ENCODE results near the gene DGCR2. TPM values are rescaled to one million over a fixed set of nuclear protein-coding genes. Genes with fewer than 3 reads are reported as not detected.
"Not testable (repeated sequence)": the region's sequence is repeated elsewhere in the genome, so short reads cannot be mapped to it uniquely, and the experiment has no call there.

DGCR2 gene
- total RNA-seq, 2 experiments from 2014 or later, result 30.5 to 34.2 TPM

- ChIA-PET POLR2A (interaction anchor here (0.6 kb wide), 1 partner anchor 16 kb away, joined by 3 read pairs; no protein-coding TSS in a partner anchor), CTCF (interaction anchor here (1.4 to 1.6 kb wide), 2 partner anchors 9 kb away, joined by 4 read pairs; no protein-coding TSS in a partner anchor)
- H3K27me3 Mint-ChIP-seq (ENCODE audit: low read depth), result no peaks in the 10 kb centered on the region
- peaks cover 23% of the 10 kb centered on the region for H3K36me3 Mint-ChIP-seq (ENCODE audit: low read depth)
- DNase-seq, result no peak
- H3K4me3 Mint-ChIP-seq, result no peak overlapping the region
- peak; percentile 36 for ATAC-seq
- H3K27ac Mint-ChIP-seq, result peak overlapping the region; percentile 77
- peaks cover 17% of the 10 kb centered on the region for H3K4me1 Mint-ChIP-seq (ENCODE audit: low read depth)
- H3K9me3 Mint-ChIP-seq (ENCODE audit: insufficient read depth), result no peaks in the 10 kb centered on the region
Measured at GRCh38 chr22:19085233-19085718, 36.9 kb downstream of the DGCR2 start.

- H3K27me3 Mint-ChIP-seq (ENCODE audit: low read depth); H3K9me3 Mint-ChIP-seq (ENCODE audit: insufficient read depth); H3K27ac Mint-ChIP-seq; ATAC-seq; POLR2A ChIA-PET; DNase-seq; CTCF ChIA-PET; H3K4me3 Mint-ChIP-seq: not testable (repeated sequence)
- Mint-ChIP-seq H3K4me1 (ENCODE audit: low read depth) (peaks cover 17% of the 10 kb centered on the region), H3K36me3 (ENCODE audit: low read depth) (peaks cover 23% of the 10 kb centered on the region)
Measured at GRCh38 chr22:19084586-19084985, 37.6 kb downstream of the DGCR2 start.

DNA sequence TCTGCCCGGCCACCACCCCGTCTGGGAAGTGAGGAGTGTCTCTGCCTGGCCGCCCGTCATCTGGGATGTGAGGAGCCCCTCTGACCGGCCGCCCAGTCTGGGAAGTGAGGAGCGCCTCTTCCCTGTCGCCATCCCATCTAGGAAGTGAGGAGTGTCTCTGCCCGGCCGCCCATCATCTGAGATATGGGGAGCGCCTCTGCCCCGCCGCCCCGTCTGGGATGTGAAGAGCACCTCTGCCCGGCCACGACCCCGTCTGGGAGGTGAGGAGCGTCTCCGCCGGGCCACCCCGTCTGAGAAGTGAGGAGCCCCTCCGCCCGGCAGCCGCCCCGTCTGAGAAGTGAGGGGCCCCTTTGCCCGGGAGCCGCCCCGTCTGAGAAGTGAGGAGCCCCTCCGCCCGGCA is 38.1 kb downstream of the DGCR2 start:
- H3K27ac Mint-ChIP-seq; H3K27me3 Mint-ChIP-seq (ENCODE audit: low read depth); H3K9me3 Mint-ChIP-seq (ENCODE audit: insufficient read depth); DNase-seq; CTCF ChIA-PET; H3K4me3 Mint-ChIP-seq; POLR2A ChIA-PET; ATAC-seq: not testable (repeated sequence)
- Mint-ChIP-seq H3K36me3 (ENCODE audit: low read depth) (peaks cover 23% of the 10 kb centered on the region), H3K4me1 (ENCODE audit: low read depth) (peaks cover 17% of the 10 kb centered on the region)

- Mint-ChIP-seq H3K4me3 (no peak overlapping the region), H3K9me3 (ENCODE audit: insufficient read depth) (no peaks in the 10 kb centered on the region), H3K36me3 (ENCODE audit: low read depth) (peaks cover 14% of the 10 kb centered on the region), H3K4me1 (ENCODE audit: low read depth) (peaks cover 17% of the 10 kb centered on the region), H3K27me3 (ENCODE audit: low read depth) (no peaks in the 10 kb centered on the region), H3K27ac (no peak overlapping the region)
- ChIA-PET POLR2A (no interaction called here), CTCF (no interaction called here)
- DNase-seq (no peak), ATAC-seq (no peak)
Measured at GRCh38 chr22:19082793-19083192, 39.4 kb downstream of the DGCR2 start.

- no peak overlapping the region for H3K4me3 Mint-ChIP-seq
- CTCF ChIA-PET, result no interaction called here
- no peaks in the 10 kb centered on the region for H3K9me3 Mint-ChIP-seq (ENCODE audit: insufficient read depth)
- H3K36me3 Mint-ChIP-seq (ENCODE audit: low read depth), result peaks cover 13% of the 10 kb centered on the region
- DNase-seq, result no peak
- H3K27ac Mint-ChIP-seq, result no peak overlapping the region
- peaks cover 17% of the 10 kb centered on the region for H3K4me1 Mint-ChIP-seq (ENCODE audit: low read depth)
- ATAC-seq, result no peak
- POLR2A ChIA-PET, result no interaction called here
- no peaks in the 10 kb centered on the region for H3K27me3 Mint-ChIP-seq (ENCODE audit: low read depth)
Measured at GRCh38 chr22:19082101-19082500, 40.1 kb downstream of the DGCR2 start.

- H3K27ac Mint-ChIP-seq, result no peak overlapping the region
- peaks cover 11% of the 10 kb centered on the region for H3K36me3 Mint-ChIP-seq (ENCODE audit: low read depth)
- DNase-seq (no peak), ATAC-seq (no peak)
- H3K9me3 Mint-ChIP-seq (ENCODE audit: insufficient read depth), result no peaks in the 10 kb centered on the region
- no peak overlapping the region for H3K4me3 Mint-ChIP-seq
- H3K4me1 Mint-ChIP-seq (ENCODE audit: low read depth), result peaks cover 14% of the 10 kb centered on the region
- ChIA-PET POLR2A (no interaction called here), CTCF (no interaction called here)
- H3K27me3 Mint-ChIP-seq (ENCODE audit: low read depth), result no peaks in the 10 kb centered on the region
Measured at GRCh38 chr22:19081351-19081750, 40.9 kb downstream of the DGCR2 start.

- peaks cover 11% of the 10 kb centered on the region for H3K36me3 Mint-ChIP-seq (ENCODE audit: low read depth)
- H3K9me3 Mint-ChIP-seq (ENCODE audit: insufficient read depth), result no peaks in the 10 kb centered on the region
- H3K4me1 Mint-ChIP-seq (ENCODE audit: low read depth), result peaks cover 12% of the 10 kb centered on the region
- DNase-seq (no peak), ATAC-seq (no peak)
- H3K27me3 Mint-ChIP-seq (ENCODE audit: low read depth), result no peaks in the 10 kb centered on the region
- no peak overlapping the region for H3K4me3 Mint-ChIP-seq
- ChIA-PET CTCF (no interaction called here), POLR2A (no interaction called here)
- no peak overlapping the region for H3K27ac Mint-ChIP-seq
Measured at GRCh38 chr22:19080853-19081252, 41.4 kb downstream of the DGCR2 start.

- DNase-seq (no peak), ATAC-seq (no peak)
- peaks cover 3% of the 10 kb centered on the region for H3K36me3 Mint-ChIP-seq (ENCODE audit: low read depth)
- H3K27ac Mint-ChIP-seq, result no peak overlapping the region
- ChIA-PET CTCF (no interaction called here), POLR2A (no interaction called here)
- H3K4me3 Mint-ChIP-seq, result no peak overlapping the region
- no peaks in the 10 kb centered on the region for H3K27me3 Mint-ChIP-seq (ENCODE audit: low read depth)
- peaks cover 4% of the 10 kb centered on the region for H3K4me1 Mint-ChIP-seq (ENCODE audit: low read depth)
- no peaks in the 10 kb centered on the region for H3K9me3 Mint-ChIP-seq (ENCODE audit: insufficient read depth)
Measured at GRCh38 chr22:19079691-19080090, 42.5 kb downstream of the DGCR2 start.

DNA sequence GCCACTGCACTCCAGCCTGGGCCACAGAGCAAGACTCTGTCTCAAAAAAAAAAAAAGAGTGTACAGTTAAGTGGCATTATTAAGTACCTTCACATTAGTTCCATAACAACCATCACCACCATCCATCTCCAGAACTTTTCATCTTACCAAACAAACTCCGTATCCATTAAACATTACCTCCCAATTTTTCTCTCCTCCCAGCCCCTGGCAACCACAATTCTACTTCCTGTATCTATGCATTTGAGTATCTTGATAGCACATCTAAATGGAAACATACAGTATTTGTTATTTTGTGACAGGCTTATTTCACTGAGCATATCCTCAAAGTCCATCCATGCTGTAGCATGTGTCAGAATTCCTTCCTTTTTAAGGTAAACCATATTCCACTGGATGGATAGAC is 46.8 kb downstream of the DGCR2 start:
- Mint-ChIP-seq H3K27ac (no peak overlapping the region), H3K4me3 (no peak overlapping the region), H3K9me3 (ENCODE audit: insufficient read depth) (no peaks in the 10 kb centered on the region), H3K27me3 (ENCODE audit: low read depth) (no peaks in the 10 kb centered on the region), H3K4me1 (ENCODE audit: low read depth) (peaks cover 6% of the 10 kb centered on the region), H3K36me3 (ENCODE audit: low read depth) (peaks cover 11% of the 10 kb centered on the region)
- ATAC-seq (no peak), DNase-seq (no peak)
- CTCF ChIA-PET, result no interaction called here
- POLR2A ChIA-PET, result no interaction called here

DNA sequence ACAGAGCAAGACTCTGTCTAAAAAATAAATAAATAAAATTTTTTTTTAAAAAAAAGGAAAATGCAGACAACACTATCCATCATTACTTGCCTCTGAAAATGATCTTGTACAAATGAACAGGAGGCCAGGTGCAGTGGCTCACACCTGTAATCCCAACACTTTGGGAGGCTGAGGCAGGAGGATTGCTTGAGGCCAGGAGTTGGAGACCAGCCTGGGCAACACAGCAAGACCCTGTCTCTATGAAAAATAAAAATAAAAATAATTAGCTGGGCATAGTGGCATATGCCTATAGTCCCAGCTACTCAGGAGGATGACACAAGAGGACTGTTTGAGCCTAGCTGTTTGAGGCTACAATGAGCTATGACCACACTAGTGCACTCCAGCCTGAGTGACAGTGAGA is 49.4 kb downstream of the DGCR2 start:
- ATAC-seq; H3K9me3 Mint-ChIP-seq (ENCODE audit: insufficient read depth); H3K27ac Mint-ChIP-seq; H3K4me3 Mint-ChIP-seq; H3K4me1 Mint-ChIP-seq (ENCODE audit: low read depth); CTCF ChIA-PET; H3K27me3 Mint-ChIP-seq (ENCODE audit: low read depth); POLR2A ChIA-PET; DNase-seq: not testable (repeated sequence)
- H3K36me3 Mint-ChIP-seq (ENCODE audit: low read depth), result peaks cover 14% of the 10 kb centered on the region

DNA sequence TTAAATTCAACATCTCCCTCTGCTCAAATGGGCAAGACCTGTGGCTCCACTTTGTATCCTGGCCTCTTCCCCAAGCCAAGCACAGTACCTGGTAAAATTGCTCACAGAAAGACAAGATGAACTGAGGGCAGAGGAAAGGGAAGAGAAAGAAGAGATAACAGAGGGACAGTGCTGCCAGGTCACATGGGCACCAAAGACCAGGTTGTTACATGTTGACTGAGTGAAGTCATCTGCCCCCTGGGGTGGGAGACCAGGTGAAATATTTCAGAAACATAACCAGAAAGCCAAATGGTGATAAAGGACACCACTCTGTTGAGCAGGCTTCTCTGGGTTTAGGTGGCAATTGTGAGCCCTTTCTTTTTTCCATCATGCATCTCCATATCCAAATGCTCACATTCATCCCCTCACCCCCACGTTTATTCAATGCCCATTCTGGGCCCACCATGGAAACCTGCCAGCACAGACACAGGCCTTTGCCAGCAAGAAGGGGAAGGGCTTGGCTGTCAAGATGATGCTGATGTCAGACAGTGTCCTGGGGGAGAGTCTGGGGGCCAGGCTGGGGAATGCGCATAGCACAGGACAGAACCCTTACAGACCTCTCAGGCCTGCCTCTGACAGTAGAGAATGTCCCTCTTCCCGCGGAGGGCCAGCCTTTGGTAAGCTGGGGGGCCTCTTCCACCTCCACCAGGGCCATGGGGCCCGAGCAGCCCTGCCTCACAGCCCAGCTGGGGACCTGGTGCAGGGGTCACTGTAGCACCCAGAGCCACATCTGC is 51.6 kb downstream of the DGCR2 start:
- H3K4me1 Mint-ChIP-seq (ENCODE audit: low read depth), result peaks cover 6% of the 10 kb centered on the region
- H3K27me3 Mint-ChIP-seq (ENCODE audit: low read depth), result no peaks in the 10 kb centered on the region
- no peak for ATAC-seq
- POLR2A ChIA-PET, result no interaction called here
- peaks cover 25% of the 10 kb centered on the region for H3K36me3 Mint-ChIP-seq (ENCODE audit: low read depth)
- H3K9me3 Mint-ChIP-seq (ENCODE audit: insufficient read depth), result no peaks in the 10 kb centered on the region
- no peak overlapping the region for H3K4me3 Mint-ChIP-seq
- CTCF ChIA-PET, result no interaction called here
- H3K27ac Mint-ChIP-seq, result no peak overlapping the region
- no peak for DNase-seq

- Mint-ChIP-seq H3K4me3 (no peak overlapping the region), H3K36me3 (ENCODE audit: low read depth) (peaks cover 32% of the 10 kb centered on the region), H3K9me3 (ENCODE audit: insufficient read depth) (no peaks in the 10 kb centered on the region), H3K27ac (no peak overlapping the region), H3K27me3 (ENCODE audit: low read depth) (no peaks in the 10 kb centered on the region), H3K4me1 (ENCODE audit: low read depth) (peaks cover 3% of the 10 kb centered on the region)
- ChIA-PET CTCF (no interaction called here), POLR2A (no interaction called here)
- DNase-seq, result no peak
- ATAC-seq, result no peak
Measured at GRCh38 chr22:19069451-19069850, 52.8 kb downstream of the DGCR2 start.

- Mint-ChIP-seq H3K4me1 (ENCODE audit: low read depth) (peaks cover 3% of the 10 kb centered on the region), H3K4me3 (no peak overlapping the region), H3K9me3 (ENCODE audit: insufficient read depth) (no peaks in the 10 kb centered on the region), H3K36me3 (ENCODE audit: low read depth) (peaks cover 32% of the 10 kb centered on the region), H3K27me3 (ENCODE audit: low read depth) (no peaks in the 10 kb centered on the region), H3K27ac (no peak overlapping the region)
- CTCF ChIA-PET, result no interaction called here
- no peak for DNase-seq
- no peak for ATAC-seq
- POLR2A ChIA-PET, result no interaction called here
Measured at GRCh38 chr22:19068784-19069271, 53.4 kb downstream of the DGCR2 start.

Measured in activated CD8-positive, alpha-beta T cell treated with anti-CD3 and anti-CD28 coated beads, Interleukin-2, amount 10 ng/mL, durations not matched to agents 7 days and 5 days (primary cell).